Caco-2 (cell line): ENCODE results near the gene HYDIN. TPM values are rescaled to one million over a fixed set of nuclear protein-coding genes. Genes with fewer than 3 reads are reported as not detected.

ENCODE experiments used
- BruUV-seq: library from RNA; stranded (reverse); fragments of 400-500 nt; replicated peaks from 2 replicates; lab custom pipeline; 2021; lab: Mats Ljungman, UMichigan
- CTCF ChIA-PET: fragments of 300-600 bp; sonication (Branson Sonifier 250); formaldehyde crosslinking; loops from one replicate; lab custom pipeline; 2022; ENCODE audit warnings: antibody characterized with exemption; lab: Charles Lee
- POLR2A ChIA-PET: fragments of 300-600 bp; sonication (Branson Sonifier 250); formaldehyde crosslinking; loops from one replicate; lab custom pipeline; 2022; ENCODE audit warnings: antibody characterized with exemption; lab: Charles Lee
- DNase-seq, 2 experiments: peaks; one replicate each; pipeline versions ENCODE4 v3.0.0 to v3.0.0-alpha.2; 2020 to 2022
- H3K27me3 ChIP-seq: replicated peaks from 2 replicates; pipeline ENCODE4 v1.6.0; 2011; ENCODE audit warnings: low read length; ENCODE audit not compliant: control insufficient read depth, insufficient read depth
- H3K36me3 ChIP-seq: 2 replicates; pipeline ENCODE4 v1.5.1; 2011; ENCODE audit warnings: low read length; ENCODE audit not compliant: control insufficient read depth, insufficient read depth
- H3K4me1 ChIP-seq: fragments of 250-450 bp; sonication (Bioruptor Pico); 2 replicates; pipeline ENCODE4 v1.5.1; 2020; ENCODE audit warnings: mild to moderate bottlenecking
- H3K4me3 ChIP-seq: 2 replicates; pipeline ENCODE4 v1.5.1; 2011; ENCODE audit warnings: low read depth, mild to moderate bottlenecking, control low read depth, low read length
- H3K9me3 ChIP-seq: fragments of 250-450 bp; sonication (Bioruptor Pico); 2 replicates; pipeline ENCODE4 v1.5.1; 2020; ENCODE audit warnings: mild to moderate bottlenecking, moderate library complexity
- H3K27ac Mint-ChIP-seq: one replicate; pipeline ENCODE4 v1.8.0; 2022; ENCODE audit warnings: mixed read lengths; ENCODE audit not compliant: unreplicated experiment
- H3K27me3 Mint-ChIP-seq: one replicate; pipeline ENCODE4 v1.8.0; 2022; ENCODE audit warnings: mixed read lengths; ENCODE audit not compliant: insufficient read depth, unreplicated experiment
- H3K36me3 Mint-ChIP-seq: one replicate; pipeline ENCODE4 v1.8.0; 2022; ENCODE audit warnings: mild to moderate bottlenecking, mixed read lengths; ENCODE audit not compliant: insufficient read depth, unreplicated experiment
- H3K4me1 Mint-ChIP-seq: one replicate; pipeline ENCODE4 v1.8.0; 2022; ENCODE audit warnings: low read depth, mixed read lengths; ENCODE audit not compliant: unreplicated experiment
- H3K4me3 Mint-ChIP-seq: one replicate; pipeline ENCODE4 v1.8.0; 2022; ENCODE audit warnings: mild to moderate bottlenecking, moderate library complexity, mixed read lengths; ENCODE audit not compliant: unreplicated experiment
- H3K9me3 Mint-ChIP-seq: one replicate; pipeline ENCODE4 v1.8.0; 2022; ENCODE audit warnings: mixed read lengths; ENCODE audit not compliant: unreplicated experiment
- CTCF ChIP-seq, 2 experiments: fragments of 200-600 bp in 1 of 2; IDR thresholded peaks; 1 replicate in 1 of 2; 2 replicates in 1 of 2; pipeline versions ENCODE4 v1.5.1 to v1.8.0; 2011 to 2022; ENCODE audit warnings: antibody characterized with exemption in 1 of 2, control low read depth in 1 of 2, inconsistent platforms in 1 of 2, low read depth in 1 of 2, low read length in 1 of 2, mild to moderate bottlenecking in 1 of 2, moderate library complexity in 1 of 2; ENCODE audit not compliant: insufficient read depth in 1 of 2, severe bottlenecking in 1 of 2, unreplicated experiment in 1 of 2
- intact Hi-C: fragments of 100-400 bp; cut with micrococcal nuclease; formaldehyde crosslinking; loops from one replicate; pipeline ENCODE4 v1.10.0; 2022; ENCODE audit not compliant: unreplicated experiment
- total RNA-seq: library from RNA; stranded (reverse); gene quantifications from 2 replicates; pipeline ENCODE4 v1.2.3, GENCODE V29; 2022

The HYDIN gene
- total RNA-seq, 1 experiment from 2014 or later, result 0.68 TPM

DNA sequence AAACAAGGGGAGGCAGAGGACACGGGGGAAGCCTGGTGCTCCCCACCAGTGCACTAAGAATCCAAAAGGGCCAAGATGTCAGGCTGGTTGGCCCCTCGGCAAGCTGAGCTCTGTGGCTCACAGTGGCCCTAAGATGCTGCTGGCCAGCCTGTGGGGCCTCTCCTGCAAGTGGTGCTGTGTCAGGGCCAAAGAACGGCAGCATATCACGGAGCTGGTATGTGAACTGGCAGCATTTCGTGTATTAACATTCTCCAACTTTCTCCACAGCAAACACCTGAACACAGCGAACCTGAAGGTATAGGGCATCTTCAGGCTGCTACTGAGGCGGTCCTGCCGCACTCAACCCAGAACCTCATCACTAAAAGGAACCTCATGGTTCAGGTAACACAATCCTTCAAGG lies 464.3 kb downstream of the HYDIN start:
- TF ChIP-seq CTCF (IDR thresholded peaks at IDR 0.05; ENCODE audit: insufficient read depth in 1 of 2, low read depth in 1 of 2, low read length in 1 of 2, severe bottlenecking in 1 of 2, unreplicated experiment in 1 of 2), result no peak
- H3K27ac Mint-ChIP-seq, result no peak overlapping the region
- ChIA-PET CTCF (interaction anchor here (0.6 to 1.1 kb wide), 2 partner anchors 12 to 41 kb away, joined by 3 to 5 read pairs; no protein-coding TSS in a partner anchor), POLR2A (interaction anchor here (0.6 to 0.7 kb wide), 2 partner anchors 14 to 194 kb away, joined by 4 read pairs; no protein-coding TSS in a partner anchor)
- H3K9me3 ChIP-seq, result no peaks in the 10 kb centered on the region
- peaks cover 3% of the 10 kb centered on the region for H3K4me1 ChIP-seq
- H3K27me3 Mint-ChIP-seq, result no peaks in the 10 kb centered on the region
- intact Hi-C loops, result no loop called here
- H3K4me1 Mint-ChIP-seq, result peaks cover 6% of the 10 kb centered on the region
- H3K4me3 Mint-ChIP-seq, result no peak overlapping the region
- H3K36me3 Mint-ChIP-seq, result peaks cover 38% of the 10 kb centered on the region
- H3K4me3 ChIP-seq, result no peak overlapping the region
- no peaks in the 10 kb centered on the region for H3K27me3 ChIP-seq
- H3K36me3 ChIP-seq, result peaks cover 1% of the 10 kb centered on the region
- no peaks in the 10 kb centered on the region for H3K9me3 Mint-ChIP-seq
- no TSS peak for BruUV-seq
- no peak for DNase-seq

DNA sequence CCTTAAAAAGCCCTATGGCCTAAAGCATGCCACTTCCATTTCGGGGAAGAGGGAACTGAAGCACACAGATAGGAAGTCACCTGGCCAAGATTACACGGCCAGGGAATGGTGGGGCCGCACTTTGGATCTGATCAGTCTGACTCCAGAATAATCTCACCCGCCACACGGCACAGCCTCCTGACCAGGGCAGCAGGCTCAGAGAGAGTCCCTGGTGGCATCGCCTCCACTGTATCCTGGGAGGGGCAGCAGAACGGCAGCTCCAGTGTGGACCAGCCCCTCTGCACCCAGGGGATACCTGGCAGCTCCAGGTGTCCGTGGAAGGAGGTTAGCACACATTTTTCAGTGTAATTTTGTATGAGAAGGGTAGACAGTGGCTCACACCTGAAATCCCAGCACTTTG lies 465.0 kb downstream of the HYDIN start:
- no peaks in the 10 kb centered on the region for H3K27me3 ChIP-seq
- no peak for DNase-seq
- H3K9me3 Mint-ChIP-seq, result no peaks in the 10 kb centered on the region
- no peak for TF ChIP-seq CTCF (IDR thresholded peaks at IDR 0.05; ENCODE audit: insufficient read depth in 1 of 2, low read depth in 1 of 2, low read length in 1 of 2, severe bottlenecking in 1 of 2, unreplicated experiment in 1 of 2)
- no peaks in the 10 kb centered on the region for H3K27me3 Mint-ChIP-seq
- POLR2A ChIA-PET, result interaction anchor here (0.6 to 0.7 kb wide), 2 partner anchors 14 to 193 kb away, joined by 4 read pairs; no protein-coding TSS in a partner anchor
- no peak overlapping the region for H3K4me3 ChIP-seq
- peaks cover 44% of the 10 kb centered on the region for H3K36me3 Mint-ChIP-seq
- H3K4me1 ChIP-seq, result peaks cover 9% of the 10 kb centered on the region
- CTCF ChIA-PET, result interaction anchor here (0.6 to 1.1 kb wide), 2 partner anchors 13 to 40 kb away, joined by 3 to 5 read pairs; no protein-coding TSS in a partner anchor
- H3K4me3 Mint-ChIP-seq, result no peak overlapping the region
- intact Hi-C loops, result no loop called here
- H3K36me3 ChIP-seq, result peaks cover 1% of the 10 kb centered on the region
- BruUV-seq, result no TSS peak
- H3K9me3 ChIP-seq, result no peaks in the 10 kb centered on the region
- H3K27ac Mint-ChIP-seq, result no peak overlapping the region
- peaks cover 6% of the 10 kb centered on the region for H3K4me1 Mint-ChIP-seq

- H3K4me3 ChIP-seq, result no peak overlapping the region
- Mint-ChIP-seq H3K27me3 (no peaks in the 10 kb centered on the region), H3K36me3 (peaks cover 38% of the 10 kb centered on the region), H3K4me3 (no peak overlapping the region), H3K27ac (no peak overlapping the region), H3K9me3 (no peaks in the 10 kb centered on the region), H3K4me1 (peaks cover 6% of the 10 kb centered on the region)
- no TSS peak for BruUV-seq
- intact Hi-C loops, result no loop called here
- H3K36me3 ChIP-seq, result peaks cover 3% of the 10 kb centered on the region
- ChIA-PET POLR2A (no interaction called here), CTCF (no interaction called here)
- DNase-seq, result no peak
- peaks cover 17% of the 10 kb centered on the region for H3K4me1 ChIP-seq
- TF ChIP-seq CTCF (IDR thresholded peaks at IDR 0.05; ENCODE audit: insufficient read depth in 1 of 2, low read depth in 1 of 2, low read length in 1 of 2, severe bottlenecking in 1 of 2, unreplicated experiment in 1 of 2), result no peak
- H3K9me3 ChIP-seq, result no peaks in the 10 kb centered on the region
- no peaks in the 10 kb centered on the region for H3K27me3 ChIP-seq
These were observed 465.9 kb downstream of the HYDIN start for GRCh38 chr16:70764632-70765031.
